HepG2 (cell line): ENCODE data around the gene ANKS1A.

Experiments used
- CREB1 ChIP-seq, 2 experiments: fragments of 450-650 bp in 1 of 2; IDR thresholded peaks; 2 replicates each; pipeline ENCODE4 v1.6.1; 2016 to 2017; ENCODE audit warnings: control low read depth in 1 of 2, mild to moderate bottlenecking in 1 of 2, missing compliant biosample characterization in 1 of 2, missing genetic modification characterization in 1 of 2
- DRAP1 ChIP-seq: IDR thresholded peaks from 2 replicates; pipeline ENCODE4 v1.6.1; 2016; ENCODE audit warnings: missing genetic modification reagents, missing compliant biosample characterization
- EZH2 ChIP-seq: conservative IDR thresholded peaks from 2 replicates; pipeline ENCODE4 v1.6.1; 2012; ENCODE audit warnings: mild to moderate bottlenecking, low read depth, low read length, moderate library complexity
- FOXJ3 ChIP-seq: sonication (generic); formaldehyde crosslinking; IDR thresholded peaks from 2 replicates; pipeline ENCODE4 v1.4.0; 2020; ENCODE audit warnings: missing genetic modification reagents, mild to moderate bottlenecking, borderline replicate concordance
- HNF4G ChIP-seq, 2 experiments: sonication (generic) in 1 of 2; formaldehyde crosslinking in 1 of 2; IDR thresholded peaks; 2 replicates each; pipeline versions ENCODE4 v1.4.0 to v1.6.1; 2011 to 2020; ENCODE audit warnings: borderline replicate concordance in 2 of 2, low read depth in 2 of 2, mild to moderate bottlenecking in 2 of 2, low read length in 1 of 2, missing genetic modification reagents in 1 of 2, moderate library complexity in 1 of 2
- POGK ChIP-seq: sonication (generic); formaldehyde crosslinking; conservative IDR thresholded peaks from 2 replicates; pipeline ENCODE4 v1.8.0; 2022; ENCODE audit warnings: mild to moderate bottlenecking, moderate library complexity, missing genetic modification reagents
- RXRA ChIP-seq: sonication (generic); formaldehyde crosslinking; IDR thresholded peaks from 2 replicates; pipeline ENCODE4 v1.5.1; 2020; ENCODE audit warnings: missing genetic modification reagents
- ZKSCAN1 ChIP-seq: fragments of 150-350 bp; IDR thresholded peaks from 2 replicates; pipeline ENCODE4 v1.6.1; 2014; ENCODE audit warnings: low read length
- ZNF143 ChIP-seq: sonication (generic); formaldehyde crosslinking; IDR thresholded peaks from 2 replicates; pipeline ENCODE4 v1.4.0; 2020; ENCODE audit warnings: missing genetic modification reagents
- ZNF670 ChIP-seq: sonication (generic); formaldehyde crosslinking; IDR thresholded peaks from 2 replicates; pipeline ENCODE4 v1.8.0; 2022; ENCODE audit warnings: mild to moderate bottlenecking, missing genetic modification reagents, borderline replicate concordance
- ZNF891 ChIP-seq: sonication (generic); formaldehyde crosslinking; IDR thresholded peaks from 2 replicates; pipeline ENCODE4 v1.5.0; 2020; ENCODE audit warnings: mild to moderate bottlenecking, missing genetic modification reagents
- TF ChIP-seq, protein P1 (sequence below): sonication (generic); formaldehyde crosslinking; IDR thresholded peaks from 2 replicates; pipeline ENCODE4 v1.5.0; 2020; ENCODE audit warnings: mild to moderate bottlenecking, missing genetic modification reagents, moderate library complexity
- TF ChIP-seq, protein P2 (sequence below): IDR thresholded peaks from 2 replicates; pipeline ENCODE4 v1.6.1; 2012; ENCODE audit warnings: inconsistent platforms

- TF ChIP-seq, protein P1, sequence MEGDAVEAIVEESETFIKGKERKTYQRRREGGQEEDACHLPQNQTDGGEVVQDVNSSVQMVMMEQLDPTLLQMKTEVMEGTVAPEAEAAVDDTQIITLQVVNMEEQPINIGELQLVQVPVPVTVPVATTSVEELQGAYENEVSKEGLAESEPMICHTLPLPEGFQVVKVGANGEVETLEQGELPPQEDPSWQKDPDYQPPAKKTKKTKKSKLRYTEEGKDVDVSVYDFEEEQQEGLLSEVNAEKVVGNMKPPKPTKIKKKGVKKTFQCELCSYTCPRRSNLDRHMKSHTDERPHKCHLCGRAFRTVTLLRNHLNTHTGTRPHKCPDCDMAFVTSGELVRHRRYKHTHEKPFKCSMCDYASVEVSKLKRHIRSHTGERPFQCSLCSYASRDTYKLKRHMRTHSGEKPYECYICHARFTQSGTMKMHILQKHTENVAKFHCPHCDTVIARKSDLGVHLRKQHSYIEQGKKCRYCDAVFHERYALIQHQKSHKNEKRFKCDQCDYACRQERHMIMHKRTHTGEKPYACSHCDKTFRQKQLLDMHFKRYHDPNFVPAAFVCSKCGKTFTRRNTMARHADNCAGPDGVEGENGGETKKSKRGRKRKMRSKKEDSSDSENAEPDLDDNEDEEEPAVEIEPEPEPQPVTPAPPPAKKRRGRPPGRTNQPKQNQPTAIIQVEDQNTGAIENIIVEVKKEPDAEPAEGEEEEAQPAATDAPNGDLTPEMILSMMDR (CRISPR knock-in tag): no peak
- TF ChIP-seq ZNF670 (no peak), EZH2 (no peak), DRAP1 (CRISPR knock-in tag) (no peak), ZNF143 (CRISPR knock-in tag) (no peak), CREB1 (IDR thresholded peaks at IDR 0.05) (no peak), CREB1 (CRISPR knock-in tag; IDR thresholded peaks at IDR 0.05) (no peak), POGK (CRISPR knock-in tag) (no peak), RXRA (CRISPR knock-in tag) (no peak), HNF4G (IDR thresholded peaks at IDR 0.05; ENCODE audit: borderline replicate concordance, low read depth, low read length) (no peak), HNF4G (CRISPR knock-in tag; IDR thresholded peaks at IDR 0.05; ENCODE audit: borderline replicate concordance, low read depth) (no peak), ZNF891 (CRISPR knock-in tag) (no peak), FOXJ3 (CRISPR knock-in tag) (no peak), ZKSCAN1 (no peak)
- TF ChIP-seq, protein P2, sequence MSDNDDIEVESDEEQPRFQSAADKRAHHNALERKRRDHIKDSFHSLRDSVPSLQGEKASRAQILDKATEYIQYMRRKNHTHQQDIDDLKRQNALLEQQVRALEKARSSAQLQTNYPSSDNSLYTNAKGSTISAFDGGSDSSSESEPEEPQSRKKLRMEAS: no peak
Observed at GRCh38 chr6:34897716-34898115, 8.7 kb downstream of the ANKS1A start.
